ACHN (cell line): ENCODE results near the gene CEBPB.
"Not testable (repeated sequence)": the region's sequence is repeated elsewhere in the genome, so short reads cannot be mapped to it uniquely, and the experiment has no call there.

Source experiments
- DNase-seq: peaks from one replicate; pipeline ENCODE4 v3.0.0-alpha.2; 2015
- in situ Hi-C: cut with HindIII; loops from 2 replicates; pipeline ENCODE4 v1.10.0; 2017; ENCODE audit warnings: low sequenced_read_pairs, low pct_ligation_motif_present, low pct_unique_long_range_greater_than_20kb

The CEBPB gene

GRCh38 chr20:50203951-50204937, 13.6 kb downstream of the CEBPB start:
- DNase-seq = no peak
- in situ Hi-C loops = no loop called here

- in situ Hi-C loops = no loop called here
- no peak for DNase-seq
Measured at GRCh38 chr20:50207026-50207425, 16.4 kb downstream of the CEBPB start.

GRCh38 chr20:50208085-50208491, 17.5 kb downstream of the CEBPB start:
- in situ Hi-C loops = no loop called here
- no peak for DNase-seq

- in situ Hi-C loops = not testable (repeated sequence)
Measured at GRCh38 chr20:50208815-50209214, 18.2 kb downstream of the CEBPB start.

GRCh38 chr20:50210066-50210619, 19.5 kb downstream of the CEBPB start:
- DNase-seq = no peak
- in situ Hi-C loops = no loop called here

More at GRCh38 chr20:50208815-50209214, 18.2 kb downstream of the CEBPB start:
- DNase-seq = not testable (repeated sequence)

- in situ Hi-C loops = no loop called here
- no peak for DNase-seq
Measured at GRCh38 chr20:50211091-50211490, 20.5 kb downstream of the CEBPB start.

GRCh38 chr20:50213531-50214106, 23.0 kb downstream of the CEBPB start:
- in situ Hi-C loops = no loop called here
- no peak for DNase-seq

- DNase-seq = no peak
- in situ Hi-C loops = no loop called here
Measured at GRCh38 chr20:50214226-50215024, 23.8 kb downstream of the CEBPB start.

GRCh38 chr20:50215101-50215690, 24.6 kb downstream of the CEBPB start:
- no peak for DNase-seq
- in situ Hi-C loops = no loop called here

- DNase-seq = no peak
- in situ Hi-C loops = no loop called here
Measured at GRCh38 chr20:50215926-50216325, 25.3 kb downstream of the CEBPB start.

GRCh38 chr20:50216543-50217206, 26.0 kb downstream of the CEBPB start:
- no peak for DNase-seq
- in situ Hi-C loops = no loop called here

- in situ Hi-C loops = no loop called here
- no peak for DNase-seq
Measured at GRCh38 chr20:50217207-50217949, 26.7 kb downstream of the CEBPB start.

- in situ Hi-C loops = no loop called here
- DNase-seq = no peak
Measured at GRCh38 chr20:50218987-50219435, 28.4 kb downstream of the CEBPB start.

GRCh38 chr20:50219600-50219999, 29.0 kb downstream of the CEBPB start:
- no peak for DNase-seq
- in situ Hi-C loops = no loop called here

- in situ Hi-C loops = no loop called here
- DNase-seq = no peak
Measured at GRCh38 chr20:50220093-50220893, 29.7 kb downstream of the CEBPB start.

- no peak for DNase-seq
- in situ Hi-C loops = no loop called here
Measured at GRCh38 chr20:50220894-50221365, 30.3 kb downstream of the CEBPB start.
